Nucleus accumbens (tissue), 56 donors: Measurements from ENCODE around the gene TNS3.
A peak's percentile ranks its signal among the peaks of the same experiment; 100 is the strongest.

Experiments used
- DNase-seq, 56 donors: peaks; one replicate each; lab custom pipeline; 2025; lab: John Stamatoyannopoulos, UW

Gene TNS3

GRCh38 chr7:47458057-47458456, 123.9 kb downstream of the TNS3 start:
- DNase-seq = no peak

- no peak for DNase-seq
These were observed 125.5 kb downstream of the TNS3 start for GRCh38 chr7:47456210-47456955.

- no peak for DNase-seq
These were observed 126.1 kb downstream of the TNS3 start for GRCh38 chr7:47455872-47456185.

- no peak for DNase-seq
These were observed 126.7 kb downstream of the TNS3 start for GRCh38 chr7:47454974-47455871.

- no peak for DNase-seq
These were observed 127.6 kb downstream of the TNS3 start for GRCh38 chr7:47454069-47454973.

GRCh38 chr7:47453093-47454061, 128.5 kb downstream of the TNS3 start:
- peak in 16 of 56 donors; percentile 20 to 63 (median 40) for DNase-seq

- peak in 10 of 56 donors; percentile 11 to 54 (median 34) for DNase-seq
These were observed 129.2 kb downstream of the TNS3 start for GRCh38 chr7:47452715-47453092.

GRCh38 chr7:47452295-47452694, 129.6 kb downstream of the TNS3 start:
- DNase-seq = no peak

GRCh38 chr7:47451851-47452205, 130.1 kb downstream of the TNS3 start:
- no peak for DNase-seq

- no peak for DNase-seq
These were observed 131.9 kb downstream of the TNS3 start for GRCh38 chr7:47449810-47450590.

- no peak for DNase-seq
These were observed 132.9 kb downstream of the TNS3 start for GRCh38 chr7:47448971-47449370.

- no peak for DNase-seq
These were observed 134.1 kb downstream of the TNS3 start for GRCh38 chr7:47447621-47448349.

- no peak for DNase-seq
These were observed 134.9 kb downstream of the TNS3 start for GRCh38 chr7:47446871-47447466.

- peak in 2 of 56 donors; percentile 5 to 41 for DNase-seq
These were observed 137.4 kb downstream of the TNS3 start for GRCh38 chr7:47444376-47445098.

- no peak for DNase-seq
These were observed 138.9 kb downstream of the TNS3 start for GRCh38 chr7:47443049-47443448.

- DNase-seq = no peak
These were observed 139.4 kb downstream of the TNS3 start for GRCh38 chr7:47442605-47442865.
